ENCODE data around the gene PTGS2.
"Not testable (repeated sequence)": the region's sequence is repeated elsewhere in the genome, so short reads cannot be mapped to it uniquely, and the experiment has no call there.

Gene PTGS2

DNA sequence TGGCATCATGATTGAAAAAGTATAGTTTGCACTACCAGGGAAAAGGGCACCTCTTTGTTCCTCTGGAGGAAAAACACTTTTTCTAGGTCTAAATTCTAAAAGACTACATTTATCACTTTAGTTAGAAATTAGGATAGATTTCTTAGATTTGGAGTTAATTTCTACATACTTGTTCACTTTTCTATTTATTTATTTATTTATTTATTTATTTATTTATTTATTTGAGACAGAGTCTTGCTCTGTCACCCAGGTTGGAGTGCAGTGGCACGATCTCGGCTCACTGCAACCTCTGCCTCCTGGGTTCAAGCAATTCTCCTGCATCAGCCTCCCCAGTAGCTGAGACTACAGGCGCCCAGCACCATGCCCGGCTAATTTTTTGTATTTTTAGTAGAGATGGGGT lies 32.2 kb downstream of the PTGS2 start:
- not testable (repeated sequence) for H4K8ac ChIP-seq (ENCODE audit: low read length); H3K79me1 ChIP-seq (replicated peaks; ENCODE audit: low read length, poor library complexity, severe bottlenecking); H3K23ac ChIP-seq (ENCODE audit: low read length in 2 of 2); H4K91ac ChIP-seq (ENCODE audit: low read length); H3K27ac ChIP-seq (ENCODE audit: low read length, poor library complexity, severe bottlenecking); H2BK5ac ChIP-seq (ENCODE audit: low read depth, low read length, poor library complexity, severe bottlenecking); H2BK120ac ChIP-seq (ENCODE audit: low read depth, low read length); H3K36me3 ChIP-seq (ENCODE audit: control insufficient read depth in 1 of 2, insufficient read depth in 2 of 2, low read depth in 1 of 2, low read length in 2 of 2); H3K27me3 ChIP-seq (ENCODE audit: control insufficient read depth in 1 of 2, insufficient read depth in 1 of 2, low read length in 2 of 2); H3K14ac ChIP-seq (ENCODE audit: low read length in 2 of 2); H3K18ac ChIP-seq (ENCODE audit: low read depth in 1 of 2, low read length in 2 of 2); H3K9ac ChIP-seq (ENCODE audit: low read length); DNase-seq; H2AK5ac ChIP-seq (ENCODE audit: low read length, severe bottlenecking); H2AFZ ChIP-seq (ENCODE audit: low read depth, low read length); H3K4ac ChIP-seq (ENCODE audit: low read depth in 1 of 2, low read length in 2 of 2); H3K9me3 ChIP-seq (ENCODE audit: control insufficient read depth, low read length); H3K4me2 ChIP-seq (ENCODE audit: low read length, poor library complexity, severe bottlenecking); H3K4me1 ChIP-seq (ENCODE audit: control insufficient read depth, insufficient read depth, low read depth, low read length); H2BK15ac ChIP-seq (ENCODE audit: low read depth, poor library complexity, severe bottlenecking); H2BK12ac ChIP-seq (ENCODE audit: low read length in 2 of 2); H3K4me3 ChIP-seq (ENCODE audit: insufficient read depth in 1 of 2, low read depth in 1 of 2, low read length in 2 of 2)
- 95% methylated on average over 4 of the region's 4 CpGs for WGBS

DNA sequence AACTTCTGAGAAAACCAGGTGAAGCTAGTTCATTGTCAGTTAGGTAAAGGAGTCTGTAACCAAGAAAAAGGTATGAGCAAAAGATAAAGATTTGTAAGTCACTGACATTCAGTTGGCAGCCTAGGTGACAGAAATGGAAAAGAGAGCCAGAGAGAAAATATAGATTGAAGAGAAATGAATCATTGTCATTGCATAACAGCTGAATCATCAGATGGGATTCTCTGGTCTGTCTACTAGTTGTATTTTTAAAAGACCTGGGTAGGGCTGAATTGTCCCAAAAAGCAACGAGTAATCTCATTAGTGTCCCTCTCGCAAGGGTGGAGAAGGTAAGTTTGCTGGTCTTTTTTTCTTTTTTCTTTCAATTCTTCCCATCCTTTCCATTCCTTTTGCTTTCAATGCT lies 36.6 kb downstream of the PTGS2 start:
- H2BK15ac ChIP-seq (ENCODE audit: low read depth, poor library complexity, severe bottlenecking): no peak overlapping the region
- H3K9ac ChIP-seq (ENCODE audit: low read length): no peak overlapping the region
- H3K27me3 ChIP-seq (ENCODE audit: control insufficient read depth in 1 of 2, insufficient read depth in 1 of 2, low read length in 2 of 2): no peaks in the 10 kb centered on the region
- H2BK120ac ChIP-seq (ENCODE audit: low read depth, low read length): no peak overlapping the region
- H3K36me3 ChIP-seq (ENCODE audit: control insufficient read depth in 1 of 2, insufficient read depth in 2 of 2, low read depth in 1 of 2, low read length in 2 of 2): no peaks in the 10 kb centered on the region
- no peaks in the 10 kb centered on the region for H3K9me3 ChIP-seq (ENCODE audit: control insufficient read depth, low read length)
- H3K23ac ChIP-seq (ENCODE audit: low read length in 2 of 2): no peak overlapping the region
- H2AFZ ChIP-seq (ENCODE audit: low read depth, low read length): no peak overlapping the region
- H4K8ac ChIP-seq (ENCODE audit: low read length): no peak overlapping the region
- H3K18ac ChIP-seq (ENCODE audit: low read depth in 1 of 2, low read length in 2 of 2): no peak overlapping the region
- WGBS: 50% methylated on average over 1 of the region's 2 CpGs
- H3K14ac ChIP-seq (ENCODE audit: low read length in 2 of 2): no peak overlapping the region
- DNase-seq: peak; percentile 24
- H3K4me3 ChIP-seq (ENCODE audit: insufficient read depth in 1 of 2, low read depth in 1 of 2, low read length in 2 of 2): no peak overlapping the region
- no peak overlapping the region for H3K4me2 ChIP-seq (ENCODE audit: low read length, poor library complexity, severe bottlenecking)
- H3K27ac ChIP-seq (ENCODE audit: low read length, poor library complexity, severe bottlenecking): no peak overlapping the region
- no peak overlapping the region for H4K91ac ChIP-seq (ENCODE audit: low read length)
- no peaks in the 10 kb centered on the region for H3K79me1 ChIP-seq (replicated peaks; ENCODE audit: low read length, poor library complexity, severe bottlenecking)
- H2AK5ac ChIP-seq (ENCODE audit: low read length, severe bottlenecking): no peak overlapping the region
- no peak overlapping the region for H2BK5ac ChIP-seq (ENCODE audit: low read depth, low read length, poor library complexity, severe bottlenecking)
- H2BK12ac ChIP-seq (ENCODE audit: low read length in 2 of 2): no peak overlapping the region
- no peaks in the 10 kb centered on the region for H3K4me1 ChIP-seq (ENCODE audit: control insufficient read depth, insufficient read depth, low read depth, low read length)
- no peak overlapping the region for H3K4ac ChIP-seq (ENCODE audit: low read depth in 1 of 2, low read length in 2 of 2)

DNA sequence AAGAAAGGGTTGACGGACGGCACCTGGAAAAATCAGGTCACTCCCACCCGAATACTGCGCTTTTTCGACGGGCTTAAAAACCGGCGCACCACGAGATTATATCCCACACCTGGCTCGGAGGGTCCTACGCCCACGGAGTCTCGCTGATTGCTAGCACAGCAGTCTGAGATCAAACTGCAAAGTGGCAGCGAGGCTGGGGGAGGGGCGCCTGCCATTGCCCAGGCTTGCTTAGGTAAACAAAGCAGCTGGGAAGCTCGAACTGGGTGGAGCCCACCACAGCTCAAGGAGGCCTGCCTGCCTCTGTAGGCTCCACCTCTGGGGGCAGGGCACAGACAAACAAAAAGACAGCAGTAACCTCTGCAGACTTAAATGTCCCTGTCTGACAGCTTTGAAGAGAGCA lies 42.7 kb downstream of the PTGS2 start:
- not testable (repeated sequence) for H3K14ac ChIP-seq (ENCODE audit: low read length in 2 of 2); H2BK5ac ChIP-seq (ENCODE audit: low read depth, low read length, poor library complexity, severe bottlenecking); H3K18ac ChIP-seq (ENCODE audit: low read depth in 1 of 2, low read length in 2 of 2); H2BK15ac ChIP-seq (ENCODE audit: low read depth, poor library complexity, severe bottlenecking); H3K9me3 ChIP-seq (ENCODE audit: control insufficient read depth, low read length); H2AFZ ChIP-seq (ENCODE audit: low read depth, low read length); H3K23ac ChIP-seq (ENCODE audit: low read length in 2 of 2); H3K4ac ChIP-seq (ENCODE audit: low read depth in 1 of 2, low read length in 2 of 2); H4K8ac ChIP-seq (ENCODE audit: low read length); H3K27ac ChIP-seq (ENCODE audit: low read length, poor library complexity, severe bottlenecking); H3K9ac ChIP-seq (ENCODE audit: low read length); H3K27me3 ChIP-seq (ENCODE audit: control insufficient read depth in 1 of 2, insufficient read depth in 1 of 2, low read length in 2 of 2); H3K79me1 ChIP-seq (replicated peaks; ENCODE audit: low read length, poor library complexity, severe bottlenecking); H2BK120ac ChIP-seq (ENCODE audit: low read depth, low read length); DNase-seq; H2AK5ac ChIP-seq (ENCODE audit: low read length, severe bottlenecking); H4K91ac ChIP-seq (ENCODE audit: low read length); H3K36me3 ChIP-seq (ENCODE audit: control insufficient read depth in 1 of 2, insufficient read depth in 2 of 2, low read depth in 1 of 2, low read length in 2 of 2); H3K4me1 ChIP-seq (ENCODE audit: control insufficient read depth, insufficient read depth, low read depth, low read length); H2BK12ac ChIP-seq (ENCODE audit: low read length in 2 of 2)
- 40% methylated on average over 6 of the region's 16 CpGs for WGBS
- H3K4me3 ChIP-seq (ENCODE audit: insufficient read depth in 1 of 2, low read depth in 1 of 2, low read length in 2 of 2): peak overlapping the region in 1 of 2 experiments; percentile 23
- peak overlapping the region; percentile 18 for H3K4me2 ChIP-seq (ENCODE audit: low read length, poor library complexity, severe bottlenecking)

DNA sequence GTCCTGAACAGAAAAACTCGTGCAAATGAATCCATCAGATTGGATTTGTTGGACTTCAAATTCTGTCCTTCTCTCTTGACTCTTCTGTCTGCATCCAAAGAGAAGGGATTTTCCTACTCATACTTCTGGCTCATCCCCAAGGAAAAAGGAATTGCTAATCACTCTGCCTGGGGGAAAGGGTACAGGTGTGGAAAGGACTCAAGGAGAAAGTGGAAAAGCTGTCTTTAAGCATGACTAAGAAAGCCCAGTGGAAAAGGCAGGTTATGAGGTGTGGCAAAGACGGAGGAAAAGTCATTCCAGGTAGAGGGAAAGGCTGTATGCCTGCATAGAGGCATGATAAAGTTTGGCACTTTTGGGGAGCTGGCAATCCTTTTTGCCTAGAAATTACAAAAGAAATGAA lies 43.4 kb downstream of the PTGS2 start:
- no peak overlapping the region for H4K8ac ChIP-seq (ENCODE audit: low read length)
- H3K4me1 ChIP-seq (ENCODE audit: control insufficient read depth, insufficient read depth, low read depth, low read length): no peaks in the 10 kb centered on the region
- H3K79me1 ChIP-seq (replicated peaks; ENCODE audit: low read length, poor library complexity, severe bottlenecking): no peaks in the 10 kb centered on the region
- no peak overlapping the region for H2BK120ac ChIP-seq (ENCODE audit: low read depth, low read length)
- H3K18ac ChIP-seq (ENCODE audit: low read depth in 1 of 2, low read length in 2 of 2): no peak overlapping the region
- no peak overlapping the region for H3K23ac ChIP-seq (ENCODE audit: low read length in 2 of 2)
- H3K27me3 ChIP-seq (ENCODE audit: control insufficient read depth in 1 of 2, insufficient read depth in 1 of 2, low read length in 2 of 2): no peaks in the 10 kb centered on the region
- H3K4me2 ChIP-seq (ENCODE audit: low read length, poor library complexity, severe bottlenecking): no peak overlapping the region
- no peaks in the 10 kb centered on the region for H3K36me3 ChIP-seq (ENCODE audit: control insufficient read depth in 1 of 2, insufficient read depth in 2 of 2, low read depth in 1 of 2, low read length in 2 of 2)
- no peak overlapping the region for H2AFZ ChIP-seq (ENCODE audit: low read depth, low read length)
- no peak overlapping the region for H4K91ac ChIP-seq (ENCODE audit: low read length)
- H2AK5ac ChIP-seq (ENCODE audit: low read length, severe bottlenecking): no peak overlapping the region
- no peak overlapping the region for H3K9ac ChIP-seq (ENCODE audit: low read length)
- no peak overlapping the region for H3K14ac ChIP-seq (ENCODE audit: low read length in 2 of 2)
- no peak overlapping the region for H3K4ac ChIP-seq (ENCODE audit: low read depth in 1 of 2, low read length in 2 of 2)
- DNase-seq: no peak
- no peak overlapping the region for H2BK5ac ChIP-seq (ENCODE audit: low read depth, low read length, poor library complexity, severe bottlenecking)
- H3K27ac ChIP-seq (ENCODE audit: low read length, poor library complexity, severe bottlenecking): no peak overlapping the region
- H2BK15ac ChIP-seq (ENCODE audit: low read depth, poor library complexity, severe bottlenecking): no peak overlapping the region
- no peak overlapping the region for H2BK12ac ChIP-seq (ENCODE audit: low read length in 2 of 2)
- no peaks in the 10 kb centered on the region for H3K9me3 ChIP-seq (ENCODE audit: control insufficient read depth, low read length)
- H3K4me3 ChIP-seq (ENCODE audit: insufficient read depth in 1 of 2, low read depth in 1 of 2, low read length in 2 of 2): no peak overlapping the region
- 90% methylated on average over 2 of the region's 2 CpGs for WGBS

All from mesenchymal stem cell (in vitro differentiated cells and primary cell).